ENCODE results near the gene POLG2. TPM values are rescaled to one million over a fixed set of nuclear protein-coding genes. Genes with fewer than 3 reads are reported as not detected.

Gene POLG2
- total and polyA plus RNA-seq, 4 donors: 10.0 to 20.6 (median 16.0) TPM

DNA sequence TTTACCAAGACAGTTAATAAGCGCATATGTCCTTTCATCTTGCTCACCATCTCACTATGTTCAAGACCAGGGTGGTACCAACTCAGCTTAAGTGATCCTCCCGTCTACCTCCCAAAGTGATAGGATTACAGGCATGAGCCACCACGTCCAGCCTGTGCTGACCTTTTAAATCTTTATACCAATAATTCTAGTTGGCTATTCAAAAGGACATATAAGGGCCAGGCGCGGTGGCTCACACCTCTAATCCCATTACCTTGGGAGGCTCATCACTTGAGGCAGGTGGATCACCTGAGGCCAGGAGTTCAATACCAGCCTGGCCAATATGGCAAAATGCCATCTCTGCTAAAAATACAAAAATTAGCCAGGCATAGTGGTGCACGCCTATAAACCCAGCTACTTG is 12.3 kb upstream of the POLG2 start:
- Histone ChIP-seq H3K27ac (ENCODE audit: low read depth in 1 of 2, low read length in 2 of 2) (no peak overlapping the region), H3K36me3 (ENCODE audit: control insufficient read depth in 1 of 2, insufficient read depth in 2 of 2, low read length in 1 of 2) (peaks cover 0 to 5% of the 10 kb centered on the region in 2 donors), H3K4me3 (ENCODE audit: low read length in 2 of 2) (no peak overlapping the region), H3K27me3 (ENCODE audit: control insufficient read depth in 1 of 2, insufficient read depth in 2 of 2, low read length in 1 of 2) (peaks cover 0 to 1% of the 10 kb centered on the region in 2 donors), H3K4me1 (ENCODE audit: control insufficient read depth in 1 of 2, insufficient read depth in 2 of 2, low read length in 2 of 2) (no peaks in the 10 kb centered on the region), H3K9me3 (ENCODE audit: control insufficient read depth, low read length) (no peaks in the 10 kb centered on the region)
- intact Hi-C loops (cut with DNase I): loop anchor here in 1 of 2 donors (5.0 to 10.0 kb wide), 3 partner anchors 153 to 682 kb away; partner anchors contain the start of genes FTSJ3, PSMC5 and SMURF2
- 75 to 83% methylated on average over 6 of the region's 6 CpGs for WGBS, 2 donors
- ATAC-seq (ENCODE audit: low FRiP score) (no peak), DNase-seq (no peak)

- 85 to 89% methylated on average over 2 of the region's 2 CpGs for WGBS, 2 donors
- no peak overlapping the region for H3K4me3 ChIP-seq (ENCODE audit: low read length in 2 of 2)
Measured at GRCh38 chr17:64508683-64509082, 11.8 kb upstream of the POLG2 start.

GRCh38 chr17:64507413-64507782 is 10.5 kb upstream of the POLG2 start:
- intact Hi-C loops (cut with DNase I): loop anchor here in 1 of 2 donors (5.0 to 10.0 kb wide), 3 partner anchors 155 to 680 kb away; partner anchors contain the start of genes FTSJ3, PSMC5 and SMURF2

More at GRCh38 chr17:64508683-64509082, 11.8 kb upstream of the POLG2 start:
- Histone ChIP-seq H3K4me1 (ENCODE audit: control insufficient read depth in 1 of 2, insufficient read depth in 2 of 2, low read length in 2 of 2) (no peaks in the 10 kb centered on the region), H3K27me3 (ENCODE audit: control insufficient read depth in 1 of 2, insufficient read depth in 2 of 2, low read length in 1 of 2) (peaks cover 0 to 1% of the 10 kb centered on the region in 2 donors), H3K27ac (ENCODE audit: low read depth in 1 of 2, low read length in 2 of 2) (no peak overlapping the region), H3K9me3 (ENCODE audit: control insufficient read depth, low read length) (no peaks in the 10 kb centered on the region), H3K36me3 (ENCODE audit: control insufficient read depth in 1 of 2, insufficient read depth in 2 of 2, low read length in 1 of 2) (peaks cover 0 to 5% of the 10 kb centered on the region in 2 donors)
- intact Hi-C loops (cut with DNase I): loop anchor here in 1 of 2 donors (5.0 to 10.0 kb wide), 3 partner anchors 154 to 681 kb away; partner anchors contain the start of genes FTSJ3, PSMC5 and SMURF2
- ATAC-seq (ENCODE audit: low FRiP score) (no peak), DNase-seq (no peak)

DNA sequence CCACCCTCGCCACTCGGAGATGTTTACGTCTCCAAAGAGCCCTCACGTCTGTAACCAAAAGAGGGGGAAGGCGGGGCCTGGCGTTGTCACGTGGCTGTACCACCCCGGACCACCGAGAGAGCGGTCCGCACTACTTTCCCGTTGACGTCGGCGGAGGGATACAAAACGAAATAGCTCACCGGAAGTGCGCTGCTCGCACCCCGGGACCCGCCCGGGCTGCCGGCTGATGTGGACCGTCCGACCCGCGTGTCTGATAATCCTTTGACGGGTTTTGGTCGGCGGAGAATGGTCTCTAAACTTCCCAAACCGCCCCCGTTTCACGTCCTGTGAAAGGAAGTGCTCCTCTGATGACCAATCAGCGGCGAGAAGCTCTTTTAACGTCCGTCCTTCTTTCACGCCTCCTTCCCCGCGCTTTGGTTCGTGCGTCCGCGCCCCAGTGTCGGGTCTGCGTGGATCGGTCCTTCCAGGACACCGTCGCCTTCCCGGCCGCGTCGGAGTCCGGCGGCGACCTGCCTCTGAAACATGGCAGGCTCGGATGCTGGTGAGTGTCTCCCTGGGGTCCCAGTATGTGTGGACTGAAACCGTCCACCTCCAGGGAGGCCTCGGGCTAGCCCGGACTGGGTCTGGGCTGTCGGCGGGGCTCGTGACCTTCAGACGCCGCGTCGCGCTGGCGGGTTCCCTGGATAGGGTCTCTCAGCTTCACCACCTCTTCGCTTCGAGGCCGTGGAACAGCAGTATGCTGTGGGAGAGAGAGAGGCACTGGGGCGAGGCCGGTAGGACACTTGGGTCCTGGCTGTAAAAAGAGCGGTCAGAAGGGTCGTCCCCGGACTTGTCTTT is 9.9 kb upstream of the POLG2 start, which contains the start of gene CEP95:
Gene CEP95 (plus strand): TSS at position 402 of the 837 bp plus-strand sequence. CDS start 121 bp downstream, at position 523.
- Histone ChIP-seq H3K36me3 (ENCODE audit: control insufficient read depth in 1 of 2, insufficient read depth in 2 of 2, low read length in 1 of 2) (peaks cover 2 to 4% of the 10 kb centered on the region in 2 donors), H3K9me3 (ENCODE audit: control insufficient read depth, low read length) (no peaks in the 10 kb centered on the region), H3K27ac (ENCODE audit: low read depth in 1 of 2, low read length in 2 of 2) (peak within 1 kb of the TSS; percentile 73 to 95), H3K27me3 (ENCODE audit: control insufficient read depth in 1 of 2, insufficient read depth in 2 of 2, low read length in 1 of 2) (peaks cover 0 to 1% of the 10 kb centered on the region in 2 donors), H3K4me1 (ENCODE audit: control insufficient read depth in 1 of 2, insufficient read depth in 2 of 2, low read length in 2 of 2) (no peaks in the 10 kb centered on the region), H3K4me3 (ENCODE audit: low read length in 2 of 2) (peak within 1 kb of the TSS; percentile 62 to 89)
- DNase-seq (peak; percentile 97), ATAC-seq (ENCODE audit: low FRiP score) (peak; percentile 92)
- intact Hi-C loops (cut with DNase I): loop anchor here in 1 of 2 donors (5.0 to 10.0 kb wide), 3 partner anchors 156 to 679 kb away; partner anchors contain the start of genes FTSJ3, PSMC5 and SMURF2
- 0% methylated on average over 77 of the region's 77 CpGs for WGBS, 2 donors

More at GRCh38 chr17:64507413-64507782, 10.5 kb upstream of the POLG2 start:
- no peaks in the 10 kb centered on the region for H3K4me1 ChIP-seq (ENCODE audit: control insufficient read depth in 1 of 2, insufficient read depth in 2 of 2, low read length in 2 of 2)
- ATAC-seq (ENCODE audit: low FRiP score): peak; percentile 43
- peak in 1 of 2 donors; percentile 57 for DNase-seq
- WGBS, 2 donors: 0 to 1% methylated on average over 13 of the region's 13 CpGs
- H3K27ac ChIP-seq (ENCODE audit: low read depth in 1 of 2, low read length in 2 of 2): peak overlapping the region in 1 of 2 donors; percentile 88
- no peaks in the 10 kb centered on the region for H3K9me3 ChIP-seq (ENCODE audit: control insufficient read depth, low read length)
- H3K36me3 ChIP-seq (ENCODE audit: control insufficient read depth in 1 of 2, insufficient read depth in 2 of 2, low read length in 1 of 2): peaks cover 2% of the 10 kb centered on the region in 2 donors
- H3K4me3 ChIP-seq (ENCODE audit: low read length in 2 of 2): peak overlapping the region; percentile 36 to 62
- peaks cover 0 to 1% of the 10 kb centered on the region in 2 donors for H3K27me3 ChIP-seq (ENCODE audit: control insufficient read depth in 1 of 2, insufficient read depth in 2 of 2, low read length in 1 of 2)

- WGBS, 2 donors: 0% methylated on average over 28 to 31 of the region's 31 CpGs
Measured at GRCh38 chr17:64506201-64506575, 9.3 kb upstream of the POLG2 start, which contains the start of gene DDX5. TSS of gene DDX5 (minus strand) at chr17:64506289. CDS start at chr17:64506119, 170 bp downstream.

GRCh38 chr17:64505340-64506200 is 8.7 kb upstream of the POLG2 start:
- Histone ChIP-seq H3K9me3 (ENCODE audit: control insufficient read depth, low read length) (no peaks in the 10 kb centered on the region), H3K27me3 (ENCODE audit: control insufficient read depth in 1 of 2, insufficient read depth in 2 of 2, low read length in 1 of 2) (peaks cover 0 to 1% of the 10 kb centered on the region in 2 donors), H3K27ac (ENCODE audit: low read depth in 1 of 2, low read length in 2 of 2) (peak overlapping the region; percentile 73 to 95), H3K4me1 (ENCODE audit: control insufficient read depth in 1 of 2, insufficient read depth in 2 of 2, low read length in 2 of 2) (no peaks in the 10 kb centered on the region), H3K36me3 (ENCODE audit: control insufficient read depth in 1 of 2, insufficient read depth in 2 of 2, low read length in 1 of 2) (peaks cover 9 to 12% of the 10 kb centered on the region in 2 donors), H3K4me3 (ENCODE audit: low read length in 2 of 2) (peak overlapping the region; percentile 62 to 89)
- 0 to 1% methylated on average over 74 to 76 of the region's 76 CpGs for WGBS, 2 donors
- ATAC-seq (ENCODE audit: low FRiP score) (peak; percentile 91), DNase-seq (peak; percentile 95)
- intact Hi-C loops (cut with DNase I): loop anchor here in 1 of 2 donors (5.0 to 10.0 kb wide), 3 partner anchors 157 to 678 kb away; partner anchors contain the start of genes FTSJ3, PSMC5 and SMURF2

More at GRCh38 chr17:64506201-64506575, 9.3 kb upstream of the POLG2 start, which contains the start of gene DDX5:
- Histone ChIP-seq H3K27ac (ENCODE audit: low read depth in 1 of 2, low read length in 2 of 2) (peak within 1 kb of the TSS; percentile 73 to 95), H3K4me1 (ENCODE audit: control insufficient read depth in 1 of 2, insufficient read depth in 2 of 2, low read length in 2 of 2) (no peaks in the 10 kb centered on the region), H3K9me3 (ENCODE audit: control insufficient read depth, low read length) (no peaks in the 10 kb centered on the region), H3K4me3 (ENCODE audit: low read length in 2 of 2) (peak within 1 kb of the TSS; percentile 62 to 89), H3K27me3 (ENCODE audit: control insufficient read depth in 1 of 2, insufficient read depth in 2 of 2, low read length in 1 of 2) (peaks cover 0 to 1% of the 10 kb centered on the region in 2 donors), H3K36me3 (ENCODE audit: control insufficient read depth in 1 of 2, insufficient read depth in 2 of 2, low read length in 1 of 2) (peaks cover 5 to 8% of the 10 kb centered on the region in 2 donors)
- DNase-seq: peak; percentile 98 to 99
- ATAC-seq (ENCODE audit: low FRiP score): peak; percentile 93
- intact Hi-C loops (cut with DNase I): loop anchor here in 1 of 2 donors (5.0 to 10.0 kb wide), 3 partner anchors 156 to 679 kb away; partner anchors contain the start of genes FTSJ3, PSMC5 and SMURF2

GRCh38 chr17:64504769-64505339 is 8.0 kb upstream of the POLG2 start:
- Histone ChIP-seq H3K36me3 (ENCODE audit: control insufficient read depth in 1 of 2, insufficient read depth in 2 of 2, low read length in 1 of 2) (peaks cover 11 to 12% of the 10 kb centered on the region in 2 donors), H3K9me3 (ENCODE audit: control insufficient read depth, low read length) (no peaks in the 10 kb centered on the region), H3K4me3 (ENCODE audit: low read length in 2 of 2) (peak overlapping the region; percentile 62 to 89), H3K27me3 (ENCODE audit: control insufficient read depth in 1 of 2, insufficient read depth in 2 of 2, low read length in 1 of 2) (peaks cover 0 to 1% of the 10 kb centered on the region in 2 donors), H3K4me1 (ENCODE audit: control insufficient read depth in 1 of 2, insufficient read depth in 2 of 2, low read length in 2 of 2) (no peaks in the 10 kb centered on the region), H3K27ac (ENCODE audit: low read depth in 1 of 2, low read length in 2 of 2) (peak overlapping the region in 1 of 2 donors; percentile 81)
- ATAC-seq (ENCODE audit: low FRiP score): no peak
- 0% methylated on average over 13 of the region's 13 CpGs for WGBS, 2 donors
- no peak for DNase-seq
- intact Hi-C loops (cut with DNase I): loop anchor here in 1 of 2 donors (5.0 to 10.0 kb wide), 3 partner anchors 157 to 678 kb away; partner anchors contain the start of genes FTSJ3, PSMC5 and SMURF2

All from aorta (tissue), 5 donors.